ENCODE results near the gene ANKRD65.
"Not testable (repeated sequence)": the region's sequence is repeated elsewhere in the genome, so short reads cannot be mapped to it uniquely, and the experiment has no call there.

Gene ANKRD65

DNA sequence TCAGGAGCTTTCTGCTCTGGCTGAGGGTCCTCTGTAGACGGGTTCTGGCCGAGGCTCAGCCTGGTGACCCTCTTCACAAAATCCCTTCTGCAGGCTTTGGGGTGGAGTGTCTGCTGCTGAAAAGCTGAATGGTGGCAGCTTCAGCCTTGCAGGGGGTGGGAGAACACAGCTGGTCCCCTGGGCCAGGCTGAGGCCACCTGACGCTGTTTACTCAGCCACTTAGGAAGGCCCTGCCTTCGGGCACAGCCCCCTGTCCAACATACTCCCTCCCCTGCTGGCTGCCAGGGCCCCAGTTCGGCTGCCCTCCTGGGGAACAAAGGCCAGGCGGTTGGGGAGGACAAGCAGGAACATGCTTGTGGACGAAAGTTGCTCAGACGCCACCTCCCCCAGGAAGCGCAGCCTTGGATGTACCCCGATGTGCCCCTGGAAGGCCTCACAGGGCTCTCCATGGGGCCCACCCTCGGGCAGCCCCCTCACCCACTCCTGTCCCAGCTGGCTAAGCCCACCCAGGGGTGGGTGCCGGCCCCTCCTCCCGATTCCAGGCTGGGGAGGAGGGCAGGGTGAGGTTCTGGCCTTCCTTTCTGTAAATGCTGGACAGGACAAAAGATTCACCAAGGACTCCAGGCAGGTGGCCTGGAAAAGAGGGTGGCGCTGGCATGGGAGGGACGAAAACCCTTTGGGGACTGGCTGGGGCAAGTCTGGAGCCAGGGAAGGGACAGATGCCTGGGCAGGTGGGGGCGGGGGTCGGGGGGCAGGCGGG is at the start of gene ANKRD65:
TSS of gene ANKRD65 (minus strand) at position 130 of the 760 bp plus-strand sequence. CDS start 271 bp downstream, outside the sequence.
- peak; percentile 25 to 97 (median 92) for DNase-seq

DNA sequence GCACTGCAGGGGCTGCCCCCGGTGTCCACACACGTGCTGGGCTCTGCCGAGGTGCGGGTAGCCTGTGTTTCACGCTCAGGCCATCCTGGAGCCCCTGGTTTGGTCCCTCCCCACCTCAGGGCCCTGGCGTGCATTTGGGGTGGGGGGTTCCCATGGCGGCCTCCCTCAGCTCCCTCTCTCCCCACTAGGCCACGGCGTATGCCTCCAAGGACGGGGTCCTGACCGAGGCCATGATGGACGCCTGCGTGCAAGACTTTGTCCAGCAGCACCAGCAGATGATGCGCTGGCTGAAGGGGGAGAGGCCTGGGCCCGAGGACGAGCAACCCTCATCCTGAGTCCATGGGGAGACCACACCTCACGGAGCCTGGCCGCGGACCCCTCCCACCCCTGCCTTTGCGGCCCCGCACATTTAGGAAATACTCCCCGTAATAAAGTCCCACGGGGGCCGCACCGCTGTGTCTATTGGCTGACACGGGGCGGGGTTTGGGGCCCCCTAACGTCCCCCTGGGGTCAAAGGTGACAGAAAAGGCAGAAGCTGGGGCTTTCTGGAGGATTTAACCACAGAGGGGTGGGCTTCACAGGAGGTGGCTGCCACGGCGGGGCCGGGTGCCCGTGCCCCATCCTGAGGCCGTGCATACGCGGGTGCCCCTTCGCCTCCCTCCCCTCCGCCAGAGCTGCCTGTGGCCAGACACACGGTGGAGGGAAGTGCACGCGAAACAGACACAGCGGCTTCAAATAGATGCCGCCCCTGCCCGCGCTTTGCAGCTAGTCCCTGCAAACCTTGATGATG is 47.3 kb upstream of the ANKRD65 start:
- DNase-seq, result not testable (repeated sequence)

DNA sequence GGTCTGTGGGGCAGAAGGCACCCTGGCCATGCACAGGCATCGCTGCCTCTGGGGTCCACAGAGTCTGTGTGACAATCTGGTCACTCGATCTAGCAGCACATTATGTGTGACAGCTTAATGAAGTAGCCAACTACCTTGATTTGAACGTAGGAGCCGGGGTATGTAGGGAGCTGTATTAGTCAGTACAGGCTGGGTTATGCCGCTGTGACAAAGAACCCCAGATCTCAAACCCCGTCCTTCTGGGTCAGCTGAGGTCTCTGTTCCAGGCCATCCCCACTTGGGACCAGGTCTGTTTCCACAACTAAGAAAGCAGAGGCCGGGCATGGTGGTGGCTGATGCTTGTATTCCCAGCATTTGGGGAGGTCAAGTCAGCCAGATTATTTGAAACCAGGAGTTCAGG is 42.2 kb upstream of the ANKRD65 start:
- DNase-seq, result no peak

DNA sequence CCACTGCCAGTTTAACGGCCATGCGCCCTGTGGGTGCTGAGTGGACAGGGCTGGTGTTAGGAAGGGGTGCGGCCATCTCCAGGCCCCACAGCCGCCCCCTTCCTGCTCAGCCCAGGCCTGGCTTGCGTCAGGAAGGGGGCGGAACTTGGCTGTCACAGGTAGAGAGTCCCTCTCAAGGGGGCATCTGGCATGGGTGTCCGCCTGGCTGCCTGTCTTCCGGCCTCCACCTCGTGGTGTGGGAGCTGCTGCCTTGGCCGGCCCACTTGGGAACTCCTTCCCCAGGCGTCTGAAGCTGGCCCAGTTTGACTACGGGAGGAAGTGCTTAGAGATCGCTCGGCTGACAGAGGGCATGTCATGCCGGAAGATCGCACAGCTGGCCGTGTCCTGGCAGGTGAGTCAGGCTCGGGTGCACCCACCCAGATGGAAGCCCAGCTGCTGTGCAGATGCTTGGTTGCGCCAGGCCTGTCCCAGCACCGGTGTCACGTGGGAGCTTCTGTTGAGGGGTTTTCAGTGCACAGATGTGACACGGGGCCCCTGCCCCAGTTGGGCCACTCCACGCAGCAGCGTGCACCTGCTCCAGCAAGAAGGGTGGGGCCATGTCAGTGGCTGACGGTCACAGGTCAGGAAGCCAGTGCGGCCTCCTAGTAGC is 41.4 kb upstream of the ANKRD65 start:
- DNase-seq, result no peak

DNA sequence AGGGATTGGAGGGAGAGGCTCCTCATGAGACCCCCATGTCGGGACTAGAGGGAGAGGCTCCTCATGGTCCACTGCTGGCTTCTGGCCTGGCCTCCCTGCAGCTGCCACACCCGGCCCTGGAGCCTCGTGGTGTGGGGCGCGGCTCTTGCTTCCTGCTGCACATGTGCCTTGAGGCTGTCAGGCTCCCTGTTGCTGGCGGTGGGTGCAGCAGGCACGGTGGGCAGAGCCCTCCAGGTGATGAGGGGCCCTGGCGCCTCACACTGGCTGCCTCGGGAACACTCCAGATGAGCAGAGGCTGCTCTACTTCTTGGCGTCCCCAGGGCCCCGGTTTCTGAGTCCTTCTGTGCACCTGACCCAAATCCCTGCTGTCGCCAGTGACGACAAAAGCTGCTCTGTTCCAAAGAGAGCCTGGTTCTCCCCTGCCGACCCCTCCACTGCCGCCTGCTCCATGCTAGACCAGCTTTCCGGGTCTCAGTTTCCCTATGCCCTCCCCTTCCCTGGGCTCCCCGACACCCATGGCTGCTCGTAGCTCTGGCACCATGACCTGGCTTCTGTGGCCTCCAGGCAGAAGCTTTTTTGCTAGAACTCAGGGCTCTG is 40.7 kb upstream of the ANKRD65 start:
- DNase-seq, result no peak

DNA sequence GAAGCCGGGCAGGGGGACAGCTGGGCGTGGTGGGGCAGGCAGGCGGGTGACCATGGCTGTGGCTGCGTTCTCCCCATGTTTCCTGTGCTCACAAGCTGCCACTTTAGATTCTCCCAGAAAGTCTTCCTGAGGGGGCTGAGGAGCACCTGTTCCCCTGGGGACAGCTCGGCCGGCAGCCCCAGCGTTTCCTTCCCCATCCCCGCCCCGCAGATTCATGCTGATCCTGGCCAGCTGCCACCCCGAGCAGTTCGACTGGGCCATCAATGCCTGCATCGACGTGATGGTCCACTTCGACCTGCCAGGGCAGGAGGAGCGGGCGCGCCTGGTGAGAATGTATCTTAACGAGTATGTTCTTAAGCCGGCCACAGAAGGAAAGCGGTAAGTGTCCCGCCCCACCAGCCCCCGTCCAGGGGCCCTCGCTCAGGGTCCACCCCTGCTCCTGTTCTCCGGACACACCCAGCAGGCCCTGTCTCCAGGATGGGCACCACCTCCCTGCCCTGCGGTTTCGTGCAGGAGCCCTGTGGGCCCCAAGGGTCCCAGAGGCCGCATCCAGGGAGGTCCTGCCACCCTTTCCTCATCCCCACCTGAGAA is 39.6 kb upstream of the ANKRD65 start:
- no peak for DNase-seq

DNA sequence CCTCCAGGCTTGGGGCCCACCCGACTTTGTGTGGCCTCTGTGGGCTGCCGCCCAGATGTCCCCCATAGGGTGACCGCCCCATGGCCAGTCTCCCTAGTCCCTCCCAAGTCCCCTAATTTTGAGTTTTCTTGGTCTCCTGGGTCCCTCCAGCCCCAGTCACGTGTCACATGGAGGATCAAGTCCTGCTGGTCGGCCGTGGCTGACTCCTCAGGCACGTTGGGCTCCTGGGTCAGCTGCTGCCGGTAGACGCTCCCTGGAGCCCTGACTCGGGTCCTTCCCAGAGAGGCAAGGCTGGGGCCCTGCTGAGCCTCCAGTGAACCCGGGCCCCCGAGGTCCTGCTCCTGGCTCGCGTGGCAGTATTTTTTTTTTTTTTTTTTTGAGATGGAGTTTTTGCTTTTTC is 38.6 kb upstream of the ANKRD65 start:
- DNase-seq, result not testable (repeated sequence)

DNA sequence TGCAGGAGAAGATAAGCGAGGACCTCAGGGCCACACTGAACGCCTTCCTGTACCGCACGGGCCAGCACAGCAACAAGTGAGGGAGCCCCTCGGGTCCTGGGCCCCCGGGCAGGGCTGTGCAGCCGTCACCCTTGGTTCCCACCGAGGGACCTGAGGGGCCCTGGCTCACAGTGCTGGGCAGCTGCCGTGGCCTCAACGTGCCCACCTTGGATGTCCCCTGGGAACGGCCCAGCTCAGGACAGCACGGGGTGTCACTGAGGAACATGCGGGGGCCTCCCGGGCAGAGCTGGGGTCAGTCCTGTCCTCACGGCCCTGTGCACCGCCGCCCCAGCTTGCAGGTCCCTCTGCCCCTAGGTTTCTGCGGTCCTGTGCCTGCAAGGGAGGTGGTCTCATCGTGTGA is 38.1 kb upstream of the ANKRD65 start:
- DNase-seq, result not testable (repeated sequence)

DNA sequence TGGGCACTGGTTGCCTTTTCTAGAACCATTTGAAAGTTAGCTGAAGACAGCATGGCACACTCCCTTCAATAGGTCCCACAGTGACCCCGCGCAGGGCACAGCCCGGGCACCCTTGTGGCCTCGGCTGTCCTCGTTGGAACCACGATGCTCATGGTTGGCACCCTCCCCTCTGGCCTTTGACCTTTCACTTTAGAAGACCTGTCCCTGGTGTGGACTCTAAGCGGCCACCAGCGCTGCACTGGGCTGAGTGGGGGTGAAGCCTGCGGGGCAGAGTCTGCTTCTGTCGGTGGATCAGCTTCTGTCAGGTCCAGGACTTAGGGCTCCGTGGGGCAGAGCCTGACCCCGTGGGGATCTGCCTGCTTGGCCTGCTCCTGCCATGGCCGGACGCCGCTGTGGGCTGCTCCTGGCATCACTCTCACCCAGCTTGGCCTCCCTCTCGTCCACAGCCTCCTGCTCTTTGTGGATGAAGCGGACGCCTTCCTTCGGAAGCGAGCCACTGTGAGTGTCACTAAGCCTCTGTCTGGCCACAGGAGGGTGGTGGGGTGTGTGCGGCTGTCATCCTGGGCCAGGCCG is 35.7 kb upstream of the ANKRD65 start:
- DNase-seq, result not testable (repeated sequence)

DNA sequence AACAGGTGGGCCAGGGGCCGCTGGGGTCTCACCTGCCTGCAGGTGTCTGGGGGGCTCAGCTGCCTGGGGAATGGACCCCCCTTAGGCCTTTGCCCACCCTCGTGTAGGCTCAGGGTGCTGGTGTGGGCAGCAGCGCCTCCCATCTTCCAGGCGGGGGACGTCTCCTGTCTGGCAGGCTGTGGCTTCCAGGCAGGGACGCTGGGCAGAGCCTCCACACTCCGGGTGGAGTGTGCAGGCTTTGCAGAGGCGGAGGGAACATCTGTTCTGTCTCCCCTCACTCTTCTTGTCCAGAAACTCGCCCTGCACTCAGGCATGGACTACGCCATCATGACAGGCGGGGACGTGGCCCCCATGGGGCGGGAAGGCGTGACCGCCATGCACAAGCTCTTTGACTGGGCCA is 34.9 kb upstream of the ANKRD65 start:
- not testable (repeated sequence) for DNase-seq

DNA sequence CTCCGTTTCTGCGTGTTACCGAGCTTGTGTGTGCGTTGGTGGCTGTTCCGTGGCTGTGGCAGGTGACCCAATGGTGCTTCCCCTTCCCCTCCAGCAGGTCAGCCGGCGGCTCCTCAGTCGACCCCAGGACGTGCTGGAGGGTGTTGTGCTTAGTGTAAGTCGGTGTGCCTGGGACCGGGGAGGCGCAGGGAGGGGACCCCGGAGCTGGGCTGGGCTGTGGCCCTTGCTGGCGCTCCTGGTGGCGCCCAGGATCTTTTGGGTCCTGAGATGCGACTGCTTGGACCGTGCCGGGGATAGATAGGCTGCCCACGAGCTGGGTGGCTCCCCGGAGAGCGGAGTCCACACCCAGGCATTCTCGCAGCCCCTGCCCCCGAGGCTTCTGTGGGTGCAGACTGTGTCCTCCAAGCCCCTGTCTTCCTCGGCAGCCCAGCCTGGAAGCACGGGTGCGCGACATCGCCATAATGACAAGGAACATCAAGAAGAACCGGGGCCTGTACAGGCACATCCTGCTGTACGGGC is 34.3 kb upstream of the ANKRD65 start:
- no peak for DNase-seq

DNA sequence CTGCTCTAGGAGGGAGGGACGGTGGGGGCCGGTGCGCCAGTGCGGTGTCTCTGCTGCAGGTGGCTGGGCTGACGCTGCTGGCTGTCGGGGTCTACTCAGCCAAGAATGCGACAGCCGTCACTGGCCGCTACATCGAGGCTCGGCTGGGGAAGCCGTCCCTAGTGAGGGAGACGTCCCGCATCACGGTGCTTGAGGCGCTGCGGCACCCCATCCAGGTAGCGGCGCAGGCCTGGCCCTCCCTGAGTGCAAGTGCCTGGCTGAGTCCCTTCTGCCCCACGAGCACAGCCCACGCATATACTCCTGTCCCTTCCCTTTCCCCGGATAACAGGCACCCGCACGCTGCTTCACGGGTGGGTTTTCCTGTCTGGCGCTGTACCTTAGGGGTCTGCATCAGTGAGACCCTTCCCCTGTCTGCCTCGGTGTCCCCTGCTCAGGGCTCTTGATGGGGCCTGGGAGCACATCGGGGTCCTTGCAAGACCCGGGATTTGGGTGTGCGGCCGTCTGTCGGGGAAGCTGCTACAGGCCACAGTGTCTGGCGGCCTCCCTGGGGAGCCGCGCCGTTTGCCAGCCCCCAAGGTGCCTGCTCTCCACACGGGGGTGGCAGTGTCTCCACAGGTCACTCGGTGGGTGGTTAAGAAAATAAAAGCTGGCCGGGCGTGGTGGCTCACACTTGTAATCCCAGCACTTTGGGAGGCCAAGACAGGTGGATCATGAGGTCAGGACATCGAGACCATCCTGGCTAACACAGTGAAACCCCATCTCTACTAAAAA is 33.4 kb upstream of the ANKRD65 start:
- not testable (repeated sequence) for DNase-seq

DNA sequence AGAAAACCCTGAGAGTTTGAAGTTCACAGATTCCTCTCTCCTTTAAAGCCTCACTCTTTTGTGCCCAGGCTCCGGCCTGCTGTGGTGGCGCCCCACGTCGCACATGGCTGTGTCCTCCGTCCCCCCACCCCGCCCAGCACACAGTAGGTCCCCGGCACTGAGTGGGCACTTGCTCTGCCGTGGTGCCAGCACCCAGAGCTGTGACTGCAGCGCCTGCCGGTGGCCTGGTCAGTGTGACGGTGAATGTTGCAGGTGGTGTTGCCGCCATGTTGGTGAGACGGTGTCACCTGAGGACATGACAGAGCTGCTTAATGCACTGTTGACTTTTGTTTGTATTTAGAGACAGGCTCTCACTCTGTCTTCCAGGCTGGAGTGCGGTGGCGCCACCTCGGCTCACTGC is 31.8 kb upstream of the ANKRD65 start:
- no peak for DNase-seq

DNA sequence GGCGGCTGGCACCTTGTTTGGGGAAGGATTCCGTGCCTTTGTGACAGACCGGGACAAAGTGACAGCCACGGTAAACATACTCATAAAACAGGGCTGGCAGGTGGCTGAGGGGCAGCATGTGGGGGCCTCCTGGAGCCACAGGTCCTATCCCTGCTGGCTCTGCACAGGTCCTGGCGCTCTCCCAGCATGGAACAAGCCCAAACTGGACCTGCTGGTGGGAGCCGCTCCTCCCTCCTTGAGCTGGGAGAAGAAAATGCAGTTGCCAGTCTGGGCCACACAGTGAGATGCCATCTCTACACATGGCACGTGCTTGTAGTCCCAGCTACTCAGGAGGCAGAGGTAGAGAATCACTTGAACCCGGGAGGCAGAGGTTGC is 31.3 kb upstream of the ANKRD65 start:
- DNase-seq, result peak in 1 of 3 experiments; percentile 7

DNA sequence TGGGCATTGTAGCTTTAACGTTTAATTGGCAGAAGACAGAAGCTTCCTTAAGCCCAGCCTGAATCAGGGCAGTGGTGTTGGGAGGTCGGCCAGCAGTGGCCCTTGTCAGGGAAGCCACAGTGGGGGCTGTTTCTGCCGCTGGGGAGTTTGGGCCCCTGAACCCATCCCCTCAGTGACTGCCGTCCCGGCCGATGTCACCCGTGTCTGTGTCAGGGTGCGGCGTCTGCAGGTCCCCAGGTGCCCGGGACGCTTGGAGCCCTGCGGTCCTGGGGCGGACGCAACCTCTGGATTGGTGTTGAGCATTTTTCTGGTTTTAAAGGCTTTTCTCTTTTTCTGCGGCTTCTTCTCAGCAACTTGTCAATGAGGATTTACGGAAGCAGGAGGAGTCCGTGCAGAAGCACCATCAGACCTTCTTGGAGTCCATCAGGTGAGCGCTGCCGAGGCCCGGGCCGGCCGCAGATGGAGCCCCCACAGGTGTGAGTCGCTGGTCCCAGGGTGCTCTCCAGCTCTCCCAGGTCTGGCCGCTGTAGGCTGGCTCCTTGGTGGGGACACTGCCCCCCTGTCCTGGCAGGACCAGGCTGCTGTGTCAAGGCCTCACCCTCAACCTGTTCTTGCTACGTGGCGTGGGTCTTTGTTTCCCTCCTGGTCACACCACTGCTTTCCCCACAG is 30.8 kb upstream of the ANKRD65 start:
- DNase-seq, result no peak

DNA sequence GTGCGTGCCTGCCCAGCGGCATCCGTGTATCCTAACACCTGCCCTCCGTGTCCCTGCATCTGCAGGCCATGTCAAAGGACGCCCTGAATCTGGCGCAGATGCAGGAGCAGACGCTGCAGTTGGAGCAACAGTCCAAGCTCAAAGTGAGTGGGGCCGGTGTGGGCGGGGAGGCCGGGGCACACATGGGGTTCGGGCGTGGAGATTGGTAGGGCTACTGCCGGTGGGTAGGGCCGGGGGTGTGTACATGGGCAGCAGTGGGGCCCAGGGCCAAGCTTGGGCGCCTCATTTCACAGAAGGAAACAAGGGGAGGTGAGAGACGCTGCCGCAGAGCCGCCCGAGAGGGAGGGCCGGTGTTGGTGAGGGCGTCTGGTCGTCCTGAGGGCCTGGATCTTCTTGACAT is 29.5 kb upstream of the ANKRD65 start:
- DNase-seq, result not testable (repeated sequence)

DNA sequence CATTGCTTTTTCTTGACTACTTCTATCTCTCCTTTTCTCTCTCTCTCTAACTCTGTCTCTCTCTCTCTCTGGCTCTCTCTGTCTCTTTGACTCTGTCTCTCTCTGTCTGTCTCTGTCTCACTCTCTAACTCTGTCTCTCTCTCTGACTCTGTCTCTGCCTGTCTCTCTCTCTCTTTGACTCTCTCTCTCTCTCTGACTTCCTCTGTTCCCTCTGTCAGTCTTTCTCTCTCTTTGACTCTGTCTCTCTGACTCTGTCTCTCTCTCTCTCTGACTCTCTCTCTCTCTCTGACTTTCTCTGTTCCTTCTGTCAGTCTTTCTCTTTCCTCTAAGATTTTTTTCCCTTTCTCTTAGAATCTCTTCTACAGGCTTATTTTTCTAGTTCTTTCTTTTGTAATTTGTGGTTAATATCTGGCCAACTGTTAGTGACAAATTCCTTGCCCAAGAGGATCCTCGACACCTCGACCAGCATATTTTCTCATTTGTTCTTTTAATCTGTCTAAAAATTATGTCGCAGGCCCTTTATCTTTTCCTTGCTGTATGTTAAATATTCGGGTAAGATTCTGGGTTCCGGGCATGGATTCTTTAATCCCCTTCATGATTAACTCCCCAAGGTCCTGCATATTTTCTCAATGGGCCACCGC is 28.1 kb upstream of the ANKRD65 start, which contains the start of gene ATAD3C:
TSS of gene ATAD3C (plus strand) at position 591 of the 641 bp plus-strand sequence. CDS start 995 bp downstream, outside the sequence.
- DNase-seq, result no peak

DNA sequence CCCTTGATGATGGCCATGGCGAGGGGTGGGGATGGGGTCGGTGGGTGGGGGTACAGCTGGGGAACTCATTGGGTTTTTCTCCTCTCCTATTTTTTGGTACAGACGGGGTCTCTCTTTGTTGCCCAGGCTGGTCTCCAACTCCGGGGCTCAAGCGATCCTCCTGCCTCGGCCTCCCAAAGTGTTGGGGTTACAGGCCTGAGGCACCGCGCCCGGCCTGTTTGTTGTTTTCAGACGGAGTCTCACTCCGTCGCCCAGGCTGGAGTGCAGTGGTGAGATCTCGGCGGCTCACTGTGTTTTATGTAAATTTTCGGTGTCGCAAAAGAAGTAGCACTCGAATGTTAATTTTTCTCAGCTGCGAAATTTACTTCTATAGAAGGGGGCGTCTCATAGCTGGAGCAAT is 25.6 kb upstream of the ANKRD65 start:
- not testable (repeated sequence) for DNase-seq

DNA sequence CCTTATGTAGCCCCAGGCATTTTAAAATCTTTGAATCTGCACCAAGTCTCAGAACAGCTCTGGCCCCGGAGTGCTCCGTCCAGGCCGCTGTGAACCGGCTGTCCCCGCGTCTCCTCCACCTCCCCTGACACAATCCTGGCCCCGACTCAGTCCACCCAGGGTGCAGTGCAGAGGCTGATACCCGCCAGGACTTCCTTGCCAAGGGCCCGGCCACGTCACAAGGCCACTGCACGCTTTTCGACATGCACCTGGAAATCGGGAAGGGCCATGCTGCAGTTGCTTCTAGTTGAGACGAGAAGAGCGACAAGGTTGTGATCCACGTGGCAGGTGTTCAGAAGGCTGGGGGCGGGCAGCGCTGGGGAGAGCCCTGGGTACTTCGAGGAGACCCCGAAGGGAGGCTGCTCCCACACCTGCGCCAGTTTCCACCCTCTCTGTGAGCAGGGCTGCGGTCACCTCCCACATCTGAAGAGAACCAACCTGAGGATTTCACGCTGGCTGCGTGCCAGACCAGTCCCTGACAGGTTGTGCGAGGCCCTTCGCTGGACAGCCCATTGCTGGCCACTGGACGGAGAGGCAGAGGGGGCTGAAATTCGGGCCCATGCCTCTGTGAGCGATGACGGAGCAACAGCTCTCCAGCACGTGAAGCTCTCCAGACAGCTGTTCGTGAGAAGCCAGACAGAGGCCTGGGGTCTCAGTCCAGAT is 21.1 kb upstream of the ANKRD65 start:
- no peak for DNase-seq
